ENCODE data around the gene OR13C8.

- TF ChIP-seq EZH2 (IDR thresholded peaks at IDR 0.05) (no peak), CTCF (IDR thresholded peaks at IDR 0.05) (no peak)
Measured at GRCh38 chr9:104575456-104575855, 6.5 kb downstream of the OR13C8 start.
